Keratinocyte (primary cell): Measurements from ENCODE around the gene TRIM51. TPM values are rescaled to one million over a fixed set of nuclear protein-coding genes. Genes with fewer than 3 reads are reported as not detected.

Experiments
- DNase-seq: peaks from one replicate; pipeline ENCODE4 v3.0.0-alpha.2; 2011; ENCODE audit warnings: low read depth, missing footprints, low spot score
- FAIRE-seq: peaks from 2 replicates; lab custom pipeline; 2011; peaks lifted over from hg19 to GRCh38; lab: Jason Lieb, UNC
- H2AFZ ChIP-seq: 2 replicates; pipeline ENCODE4 v1.6.0; 2012; ENCODE audit warnings: low read length, control low read depth, inconsistent platforms; ENCODE audit not compliant: control insufficient read depth
- H3K27ac ChIP-seq: 2 replicates; pipeline ENCODE4 v1.5.1; 2011; ENCODE audit warnings: low read length; ENCODE audit not compliant: control insufficient read depth, insufficient read depth
- H3K27me3 ChIP-seq: 3 replicates; pipeline ENCODE4 v1.6.0; 2011; ENCODE audit warnings: low read length; ENCODE audit not compliant: control insufficient read depth, insufficient read depth; ENCODE audit errors: extremely low read depth
- H3K36me3 ChIP-seq, 2 experiments: 2 replicates in 1 of 2; 3 replicates in 1 of 2; pipeline ENCODE4 v1.5.1; 2011; ENCODE audit warnings: low read length in 2 of 2, mild to moderate bottlenecking in 1 of 2; ENCODE audit not compliant: control insufficient read depth in 2 of 2, insufficient read depth in 2 of 2; ENCODE audit errors: extremely low read depth in 1 of 2
- H3K4me1 ChIP-seq: 3 replicates; pipeline ENCODE4 v1.5.1; 2011; ENCODE audit warnings: low read length; ENCODE audit not compliant: control insufficient read depth, insufficient read depth; ENCODE audit errors: extremely low read depth
- H3K4me2 ChIP-seq: 3 replicates; pipeline ENCODE4 v1.6.0; 2011; ENCODE audit warnings: low read depth, low read length; ENCODE audit not compliant: control insufficient read depth, insufficient read depth; ENCODE audit errors: extremely low read depth
- H3K4me3 ChIP-seq, 3 experiments: fragments of 200-600 bp in 1 of 3; sonication (generic) in 1 of 3; 2 replicates in 2 of 3; 3 replicates in 1 of 3; pipeline ENCODE4 v1.5.1; 2011 to 2016; ENCODE audit warnings: low read length in 3 of 3, mild to moderate bottlenecking in 3 of 3, control low read depth in 2 of 3, inconsistent platforms in 1 of 3, low read depth in 1 of 3, mixed read lengths in 1 of 3, mixed run types in 1 of 3, moderate library complexity in 1 of 3; ENCODE audit not compliant: control insufficient read depth in 2 of 3, insufficient read depth in 2 of 3; ENCODE audit errors: extremely low read depth in 1 of 3
- H3K79me2 ChIP-seq: 2 replicates; pipeline ENCODE4 v1.6.0; 2012; ENCODE audit warnings: low read length; ENCODE audit not compliant: control insufficient read depth, insufficient read depth
- H3K9ac ChIP-seq: 3 replicates; pipeline ENCODE4 v1.6.0; 2011; ENCODE audit warnings: low read length; ENCODE audit not compliant: control insufficient read depth, insufficient read depth; ENCODE audit errors: extremely low read depth
- H3K9me1 ChIP-seq: 3 replicates; pipeline ENCODE4 v1.6.0; 2011; ENCODE audit warnings: low read length; ENCODE audit not compliant: control insufficient read depth, insufficient read depth; ENCODE audit errors: extremely low read depth
- H3K9me3 ChIP-seq: 2 replicates; pipeline ENCODE4 v1.5.1; 2012; ENCODE audit warnings: low read depth, low read length; ENCODE audit not compliant: control insufficient read depth
- H4K20me1 ChIP-seq: 3 replicates; pipeline ENCODE4 v1.6.0; 2011; ENCODE audit warnings: low read length; ENCODE audit not compliant: control insufficient read depth, insufficient read depth; ENCODE audit errors: extremely low read depth
- CTCF ChIP-seq, 3 experiments: IDR thresholded peaks in 1 of 3; conservative IDR thresholded peaks in 1 of 3; optimal IDR thresholded peaks in 1 of 3; 2 replicates in 2 of 3; 3 replicates in 1 of 3; pipeline versions ENCODE3 to v1.5.1; 2011; ENCODE audit warnings: low read length in 3 of 3, mild to moderate bottlenecking in 3 of 3, moderate library complexity in 2 of 3, control low read depth in 1 of 3, inconsistent platforms in 1 of 3; ENCODE audit not compliant: insufficient read depth in 2 of 3; ENCODE audit errors: extremely low read depth in 1 of 3
- EZH2 ChIP-seq: IDR thresholded peaks from one replicate; pipeline ENCODE4 v1.6.1; 2012; ENCODE audit warnings: inconsistent platforms, mild to moderate bottlenecking, low read length, moderate library complexity
- dilution Hi-C: fragments of 300-500 bp; cut with MboI; formaldehyde crosslinking; loops from one replicate; pipeline ENCODE4 v1.7.0; 2020; ENCODE audit warnings: low sequenced_read_pairs; ENCODE audit not compliant: extremely low pct_ligation_motif_present
- polyA plus RNA-seq, 5 experiments: library from polyadenylated mRNA; depleted of rRNA in 3 of 5; stranded (reverse) in 3 of 5; stranded (forward) in 1 of 5; unstranded in 1 of 5; fragments of >200 nt; gene quantifications; 1 replicate in 1 of 5; 2 replicates in 3 of 5; 3 replicates in 1 of 5; pipeline versions ENCODE4 v1.2.1 to v1.2.3, GENCODE V29; 2011 to 2012; ENCODE audit warnings: missing spikeins in 2 of 5, low read depth in 1 of 5, low replicate concordance in 1 of 5
- small RNA-seq, 3 experiments: library from RNA; depleted of rRNA; stranded (forward); fragments of <200 nt; gene quantifications; one replicate each; pipeline ENCODE3, GENCODE V24; 2012; ENCODE audit warnings: low read depth in 3 of 3, low replicate concordance in 1 of 3; ENCODE audit not compliant: insufficient read length in 3 of 3

TRIM51 gene
- polyA plus RNA-seq, 1 donor (not counting 4 experiments of a cell fraction or from before 2014, with no cell fraction given) = not detected

- DNase-seq (no peak), FAIRE-seq (no peak)
- Histone ChIP-seq H2AFZ (no peak within 1 kb of the TSS), H3K4me2 (no peak within 1 kb of the TSS), H3K9ac (no peak within 1 kb of the TSS), H3K79me2 (no peaks in the 10 kb centered on the region), H4K20me1 (no peaks in the 10 kb centered on the region), H3K9me3 (no peaks in the 10 kb centered on the region), H3K9me1 (no peaks in the 10 kb centered on the region), H3K27me3 (no peaks in the 10 kb centered on the region), H3K4me1 (no peaks in the 10 kb centered on the region), H3K36me3 (no peaks in the 10 kb centered on the region), H3K27ac (no peak within 1 kb of the TSS), H3K4me3 (no peak within 1 kb of the TSS)
- no peak for TF ChIP-seq CTCF (optimal IDR thresholded peaks at IDR 0.05 in 1 of 3, IDR thresholded peaks at IDR 0.05 in 1 of 3, conservative IDR thresholded peaks at IDR 0.05 in 1 of 3; ENCODE audit: extremely low read depth in 1 of 3, insufficient read depth in 2 of 3, low read length in 3 of 3)
- TF ChIP-seq EZH2 = no peak
- dilution Hi-C loops = no loop called here
Measured at GRCh38 chr11:55936300-55936699, 53.2 kb downstream of the TRIM51 start, which contains the start of gene OR5I1. Gene OR5I1, minus strand, starts transcription at chr11:55936400. Its CDS starts 0 bp downstream, at chr11:55936400.

Small RNAs within 50 kb of the gene (small RNA-seq; reads per million reads assigned to genes)
- 0 reads per million in 3 experiments for gene AC036111.3

Other genes starting within 250 kb of the TRIM51 start
- gene OR4P4, start 248.2 kb upstream of the TRIM51 start, polyA plus RNA-seq = not detected in 3 replicates
- not detected in 3 replicates for gene OR4S2, start 235.0 kb upstream of the TRIM51 start, polyA plus RNA-seq
- not detected in 3 replicates for gene OR4C6, start 221.1 kb upstream of the TRIM51 start, polyA plus RNA-seq
- gene OR5D13, start 109.9 kb upstream of the TRIM51 start, polyA plus RNA-seq = not detected in 3 replicates
- gene OR5D14, start 87.7 kb upstream of the TRIM51 start, polyA plus RNA-seq = not detected in 3 replicates
- not detected in 3 replicates for gene OR5L1, start 71.9 kb upstream of the TRIM51 start, polyA plus RNA-seq
- not detected in 3 replicates for gene OR5D18, start 63.7 kb upstream of the TRIM51 start, polyA plus RNA-seq
- gene OR5L2, start 56.1 kb upstream of the TRIM51 start, polyA plus RNA-seq = not detected in 3 replicates
- not detected in 3 replicates for gene OR5D16, start 44.5 kb upstream of the TRIM51 start, polyA plus RNA-seq
- gene OR5W2, start 31.3 kb downstream of the TRIM51 start, polyA plus RNA-seq = not detected in 3 replicates
- not detected in 3 replicates for gene OR5I1, start 53.1 kb downstream of the TRIM51 start, polyA plus RNA-seq
- not detected in 3 replicates for gene OR10AG1, start 86.6 kb downstream of the TRIM51 start, polyA plus RNA-seq
- gene OR5F1, start 111.3 kb downstream of the TRIM51 start, polyA plus RNA-seq = not detected in 3 replicates
- gene OR5AS1, start 144.4 kb downstream of the TRIM51 start, polyA plus RNA-seq = not detected in 3 replicates
- gene OR8I2, start 210.0 kb downstream of the TRIM51 start, polyA plus RNA-seq = not detected in 3 replicates
- not detected in 3 replicates for gene OR8H2, start 220.4 kb downstream of the TRIM51 start, polyA plus RNA-seq
- not detected in 3 replicates for gene OR8H3, start 239.1 kb downstream of the TRIM51 start, polyA plus RNA-seq